BJ (cell line): ENCODE measurements around the gene KLHL35. TPM values are rescaled to one million over a fixed set of nuclear protein-coding genes. Genes with fewer than 3 reads are reported as not detected.

Experiments used
- CTCF ChIA-PET: fragments of 350-600 bp; formaldehyde crosslinking; extraction: SDS; loops from one replicate; lab custom pipeline; 2021; ENCODE audit warnings: antibody characterized with exemption, inconsistent platforms; lab: Yijun Ruan, JAX
- POLR2A ChIA-PET: fragments of 300-600 bp; sonication (Branson Sonifier 250); formaldehyde crosslinking; extraction: SDS; loops from one replicate; lab custom pipeline; 2021; ENCODE audit warnings: antibody characterized with exemption; lab: Charles Lee
- DNase-seq: peaks from one replicate; pipeline ENCODE4 v3.0.0-alpha.2; 2011; ENCODE audit warnings: low read depth
- H3K27me3 ChIP-seq: 2 replicates; pipeline ENCODE4 v1.6.0; 2011; ENCODE audit warnings: low read length; ENCODE audit not compliant: control insufficient read depth, insufficient read depth
- H3K36me3 ChIP-seq: 2 replicates; pipeline ENCODE4 v1.5.1; 2011; ENCODE audit warnings: low read length; ENCODE audit not compliant: control insufficient read depth, insufficient read depth
- H3K4me3 ChIP-seq: 2 replicates; pipeline ENCODE4 v1.5.1; 2011; ENCODE audit warnings: low read depth, mild to moderate bottlenecking, control low read depth, low read length
- polyA plus RNA-seq: library from polyadenylated mRNA; depleted of rRNA; stranded (reverse); fragments of >200 nt; gene quantifications from 2 replicates; pipeline ENCODE4 v1.2.3, GENCODE V29; 2011
- TF ChIP-seq, protein P1 (sequence below): IDR thresholded peaks from 2 replicates; pipeline ENCODE4 v1.5.1; 2011; ENCODE audit warnings: low read depth, mild to moderate bottlenecking, control low read depth, inconsistent platforms, low read length, moderate library complexity; ENCODE audit not compliant: insufficient read depth

Gene KLHL35
- polyA plus RNA-seq, 1 experiment: 3.1 TPM

DNA sequence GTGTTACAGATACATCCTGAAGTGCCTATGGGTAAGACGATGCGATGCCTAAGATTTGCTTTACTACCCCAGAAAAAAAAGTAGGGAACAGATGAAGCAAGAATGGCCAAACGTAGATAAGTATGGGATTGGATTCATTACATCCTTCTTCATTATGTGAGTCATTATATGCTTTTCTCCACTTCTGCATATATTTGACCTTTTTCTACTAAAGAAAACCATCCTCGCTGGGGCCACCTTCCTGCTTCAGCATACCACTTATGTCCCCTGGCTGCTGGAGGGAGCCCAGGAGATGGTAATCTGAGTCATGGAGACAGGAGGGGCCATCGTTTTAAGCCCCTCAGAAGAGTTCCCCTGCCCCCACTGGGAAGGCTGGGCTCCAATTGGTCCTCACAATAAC is 14.4 kb upstream of the KLHL35 start:
- Histone ChIP-seq H3K27me3 (no peaks in the 10 kb centered on the region; the same call in 1 of the 2 replicates), H3K36me3 (no peaks in the 10 kb centered on the region), H3K4me3 (no peak overlapping the region)
- POLR2A ChIA-PET: no interaction called here
- CTCF ChIA-PET: interaction anchor here (3.4 to 5.8 kb wide), 2 partner anchors 14 to 84 kb away, joined by 27 to 168 read pairs; partner anchors contain the start of gene KLHL35
- TF ChIP-seq, protein P1, sequence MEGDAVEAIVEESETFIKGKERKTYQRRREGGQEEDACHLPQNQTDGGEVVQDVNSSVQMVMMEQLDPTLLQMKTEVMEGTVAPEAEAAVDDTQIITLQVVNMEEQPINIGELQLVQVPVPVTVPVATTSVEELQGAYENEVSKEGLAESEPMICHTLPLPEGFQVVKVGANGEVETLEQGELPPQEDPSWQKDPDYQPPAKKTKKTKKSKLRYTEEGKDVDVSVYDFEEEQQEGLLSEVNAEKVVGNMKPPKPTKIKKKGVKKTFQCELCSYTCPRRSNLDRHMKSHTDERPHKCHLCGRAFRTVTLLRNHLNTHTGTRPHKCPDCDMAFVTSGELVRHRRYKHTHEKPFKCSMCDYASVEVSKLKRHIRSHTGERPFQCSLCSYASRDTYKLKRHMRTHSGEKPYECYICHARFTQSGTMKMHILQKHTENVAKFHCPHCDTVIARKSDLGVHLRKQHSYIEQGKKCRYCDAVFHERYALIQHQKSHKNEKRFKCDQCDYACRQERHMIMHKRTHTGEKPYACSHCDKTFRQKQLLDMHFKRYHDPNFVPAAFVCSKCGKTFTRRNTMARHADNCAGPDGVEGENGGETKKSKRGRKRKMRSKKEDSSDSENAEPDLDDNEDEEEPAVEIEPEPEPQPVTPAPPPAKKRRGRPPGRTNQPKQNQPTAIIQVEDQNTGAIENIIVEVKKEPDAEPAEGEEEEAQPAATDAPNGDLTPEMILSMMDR: no peak
- DNase-seq: no peak

DNA sequence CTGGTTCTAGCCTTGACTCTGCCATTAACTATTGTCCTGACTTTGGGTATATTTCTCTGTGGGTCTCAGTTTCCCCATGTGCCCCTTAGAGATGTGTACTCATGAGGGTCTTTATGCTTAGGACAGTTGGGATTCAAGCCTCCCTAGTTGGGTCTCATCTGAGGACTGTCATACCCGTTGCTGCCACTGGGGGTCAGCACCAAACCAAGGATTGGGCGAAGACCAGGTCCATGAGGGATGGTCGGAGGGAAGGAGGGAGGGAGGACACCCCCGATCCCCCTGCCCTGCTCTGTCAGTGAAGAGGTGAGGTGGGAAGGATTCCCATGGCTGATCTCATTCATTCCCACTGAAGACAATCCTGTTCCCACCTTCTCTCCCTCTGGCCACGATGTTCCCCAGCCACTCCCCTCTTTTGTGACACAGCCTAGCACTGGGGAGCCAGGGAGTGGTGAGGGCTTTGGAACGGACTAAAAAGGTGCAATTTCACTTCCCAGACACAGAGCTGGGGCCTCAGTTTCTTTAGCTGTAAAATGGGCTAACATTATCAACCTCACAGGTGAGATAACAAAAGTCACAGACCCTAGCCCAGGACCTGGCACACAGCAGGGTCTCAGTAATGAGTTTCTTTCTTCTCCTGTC is 12.4 kb upstream of the KLHL35 start:
- Histone ChIP-seq H3K27me3 (no peaks in the 10 kb centered on the region; the same call in 1 of the 2 replicates), H3K36me3 (no peaks in the 10 kb centered on the region), H3K4me3 (no peak overlapping the region)
- ChIA-PET CTCF (interaction anchor here (0.6 to 5.8 kb wide), 37 partner anchors 8 to 131 kb away, joined by 3 to 168 read pairs (median 4); partner anchors contain the start of genes GDPD5 and KLHL35), POLR2A (no interaction called here)
- DNase-seq: no peak
- TF ChIP-seq, protein P1: peak; percentile 93

DNA sequence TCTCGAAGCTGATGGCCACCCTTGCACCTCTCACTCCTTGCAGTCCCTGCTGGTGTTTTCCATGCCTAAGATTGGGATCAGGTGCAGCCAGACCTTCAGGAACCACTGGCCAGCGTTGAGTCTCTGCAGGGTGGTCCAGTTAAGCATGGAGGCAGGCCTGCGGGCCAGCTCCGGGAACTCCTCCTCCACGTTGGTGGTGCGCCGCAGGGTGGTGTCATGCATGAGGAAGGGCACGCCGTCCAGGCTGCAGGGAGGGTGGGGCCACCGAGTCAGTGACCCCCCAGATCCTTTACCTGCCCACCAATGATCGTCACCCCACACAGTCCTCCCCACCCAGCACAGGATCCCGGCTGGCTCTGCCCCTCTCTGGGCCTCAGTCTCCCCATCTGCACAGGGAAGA is 10.0 kb upstream of the KLHL35 start:
- Histone ChIP-seq H3K4me3 (no peak overlapping the region), H3K27me3 (no peaks in the 10 kb centered on the region; the same call in 1 of the 2 replicates), H3K36me3 (no peaks in the 10 kb centered on the region)
- DNase-seq: no peak
- ChIA-PET CTCF (interaction anchor here (1.5 to 5.8 kb wide), 3 partner anchors 35 to 88 kb away, joined by 4 to 168 read pairs (median 25); partner anchors contain the start of gene GDPD5), POLR2A (no interaction called here)
- TF ChIP-seq, protein P1: no peak

DNA sequence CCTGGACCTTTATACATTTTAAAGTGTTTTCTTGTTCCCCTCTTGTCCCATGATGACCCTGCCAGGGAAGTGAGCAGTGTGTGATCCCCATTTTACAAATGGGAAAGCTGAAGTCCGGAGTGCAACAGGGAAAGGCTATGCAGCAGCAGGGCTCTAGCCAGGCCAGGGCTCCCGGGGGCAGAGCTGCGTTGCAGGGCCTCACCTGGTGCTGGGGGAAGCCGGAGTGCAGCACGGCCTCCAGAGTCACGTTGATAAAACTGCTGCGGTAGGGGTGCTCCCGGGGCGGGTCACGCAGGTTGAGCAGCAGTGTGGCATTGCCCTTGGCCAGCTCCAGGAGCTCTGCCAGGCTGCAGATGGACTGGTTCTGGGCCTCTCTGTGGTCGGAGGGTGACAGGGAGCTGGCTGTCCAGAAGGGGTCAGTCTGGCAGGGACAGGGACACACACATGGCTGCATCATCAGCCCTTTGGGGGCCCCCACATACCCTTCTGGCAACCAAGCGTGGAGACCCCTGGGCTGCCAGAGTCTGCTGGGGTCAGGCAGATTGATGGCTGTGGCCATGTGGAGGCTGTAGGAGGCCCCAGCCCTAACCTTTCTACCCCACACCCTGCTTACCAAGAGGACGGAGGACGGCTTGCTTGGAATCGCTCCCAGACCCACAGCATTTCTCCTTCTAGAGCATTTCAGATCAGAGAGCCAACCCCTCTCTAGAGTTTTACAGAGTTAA is 9.3 kb upstream of the KLHL35 start:
- Histone ChIP-seq H3K36me3 (no peaks in the 10 kb centered on the region), H3K27me3 (no peaks in the 10 kb centered on the region; the same call in 1 of the 2 replicates)

More for the DNA sequence above, 9.3 kb upstream of the KLHL35 start:
- POLR2A ChIA-PET: no interaction called here
- H3K4me3 ChIP-seq: no peak overlapping the region
- no peak for DNase-seq
- CTCF ChIA-PET: interaction anchor here (1.5 to 5.8 kb wide), 3 partner anchors 34 to 89 kb away, joined by 4 to 168 read pairs (median 25); partner anchors contain the start of gene GDPD5
- TF ChIP-seq, protein P1: no peak
